HCT116 (cell line): ENCODE data around the gene PDE4A. TPM values are rescaled to one million over a fixed set of nuclear protein-coding genes. Genes with fewer than 3 reads are reported as not detected.
A peak's percentile ranks its signal among the peaks of the same experiment; 100 is the strongest.

Experiments used
- ATAC-seq: fragments of 200-7000 bp; cut with Tn5 transposase; 2 replicates; pipeline ENCODE4 v1.9.1; 2020; ENCODE audit warnings: mild to moderate bottlenecking, moderate library complexity
- BruUV-seq: library from RNA; stranded (reverse); fragments of 400-500 nt; replicated peaks from 2 replicates; lab custom pipeline; 2021; lab: Mats Ljungman, UMichigan
- CTCF ChIA-PET: fragments of 300-600 bp; sonication (Branson Sonifier 250); formaldehyde crosslinking; loops from one replicate; lab custom pipeline; 2021; ENCODE audit warnings: antibody characterized with exemption; lab: Charles Lee
- POLR2A ChIA-PET: fragments of 300-600, 350-600 bp; sonication (Branson Sonifier 250); formaldehyde crosslinking; loops from one replicate; lab custom pipeline; 2021; ENCODE audit warnings: antibody characterized with exemption; lab: Charles Lee
- RAD21 ChIA-PET, 2 experiments: fragments of 300-600 bp; sonication (Branson Sonifier 250); formaldehyde crosslinking; loops; one replicate each; lab custom pipeline; 2023; ENCODE audit warnings: low total read pairs in 2 of 2; ENCODE audit not compliant: uncharacterized antibody in 2 of 2, unreplicated experiment in 2 of 2, low non-redundant PET in 1 of 2; lab: Charles Lee
- DNase-seq: peaks from one replicate; pipeline ENCODE4 v3.0.0-alpha.2; 2010; ENCODE audit warnings: low read depth, low spot score
- H2AFZ ChIP-seq: fragments of 200-600 bp; shearing (Covaris generic), sonication (generic); 2 replicates; pipeline ENCODE4 v1.6.1; 2017; ENCODE audit warnings: low read depth, mixed run types, mixed read lengths, antibody characterized with exemption, low read length; ENCODE audit not compliant: poor library complexity, severe bottlenecking
- H3K27ac ChIP-seq: 2 replicates; pipeline ENCODE4 v1.5.1; 2012; ENCODE audit warnings: low read depth, low read length
- H3K27me3 ChIP-seq: fragments of 200-600 bp; sonication (generic); 2 replicates; pipeline ENCODE4 v1.6.1; 2016; ENCODE audit warnings: mixed run types, low read length, mixed read lengths; ENCODE audit not compliant: insufficient read depth
- H3K36me3 ChIP-seq, 2 experiments: fragments of 200-500 bp in 1 of 2; fragments of 200-600 bp in 1 of 2; sonication (Bioruptor generic) in 1 of 2; sonication (generic) in 1 of 2; 2 replicates each; pipeline versions ENCODE4 v1.5.1 to v1.6.1; 2014 to 2016; ENCODE audit warnings: low read length in 2 of 2, inconsistent platforms in 1 of 2, mixed read lengths in 1 of 2, mixed run types in 1 of 2; ENCODE audit not compliant: insufficient read depth in 2 of 2, control insufficient read depth in 1 of 2
- H3K4me1 ChIP-seq, 2 experiments: fragments of 200-600 bp in 1 of 2; sonication (generic) in 1 of 2; 2 replicates each; pipeline versions ENCODE4 v1.5.1 to v1.6.1; 2012 to 2017; ENCODE audit warnings: low read length in 2 of 2, inconsistent platforms in 1 of 2, mild to moderate bottlenecking in 1 of 2, mixed read lengths in 1 of 2, mixed run types in 1 of 2, moderate library complexity in 1 of 2; ENCODE audit not compliant: insufficient read depth in 2 of 2, control insufficient read depth in 1 of 2
- H3K4me2 ChIP-seq: fragments of 200-600 bp; sonication (generic); 2 replicates; pipeline ENCODE4 v1.6.1; 2017; ENCODE audit warnings: mixed run types, low read length, mixed read lengths
- H3K4me3 ChIP-seq, 2 experiments: fragments of 200-600 bp in 1 of 2; sonication (generic) in 1 of 2; replicated peaks in 1 of 2; 2 replicates each; pipeline ENCODE4 v1.5.1; 2011 to 2016; ENCODE audit warnings: low read length in 2 of 2, control low read depth in 1 of 2, low read depth in 1 of 2, mild to moderate bottlenecking in 1 of 2, mixed read lengths in 1 of 2, mixed run types in 1 of 2
- H3K79me2 ChIP-seq: fragments of 200-600 bp; sonication (generic); 2 replicates; pipeline ENCODE4 v1.6.1; 2017; ENCODE audit warnings: mild to moderate bottlenecking, mixed run types, low read length, moderate library complexity, mixed read lengths; ENCODE audit not compliant: insufficient read depth
- H3K9ac ChIP-seq: fragments of 200-600 bp; sonication (generic); 2 replicates; pipeline ENCODE4 v1.6.1; 2016; ENCODE audit warnings: low read length, mixed read lengths
- H3K9me2 ChIP-seq: fragments of 200-600 bp; sonication (generic), shearing (Covaris generic); 2 replicates; pipeline ENCODE4 v1.6.1; 2017; ENCODE audit warnings: mixed run types, mild to moderate bottlenecking, moderate library complexity; ENCODE audit not compliant: insufficient read depth
- H3K9me3 ChIP-seq, 2 experiments: fragments of 200-500 bp in 1 of 2; fragments of 200-600 bp in 1 of 2; sonication (Bioruptor generic) in 1 of 2; sonication (generic) in 1 of 2; 2 replicates each; pipeline ENCODE4 v1.6.1; 2014 to 2017; ENCODE audit warnings: low read length in 2 of 2, mixed read lengths in 2 of 2, inconsistent platforms in 1 of 2, low read depth in 1 of 2, mild to moderate bottlenecking in 1 of 2, mixed run types in 1 of 2, moderate library complexity in 1 of 2; ENCODE audit not compliant: control insufficient read depth in 1 of 2, insufficient read depth in 1 of 2
- H4K20me1 ChIP-seq: fragments of 200-600 bp; sonication (generic), shearing (Covaris generic); 2 replicates; pipeline ENCODE4 v1.6.1; 2017; ENCODE audit warnings: mixed run types, mild to moderate bottlenecking, moderate library complexity; ENCODE audit not compliant: insufficient read depth
- ATF3 ChIP-seq: IDR thresholded peaks from 2 replicates; pipeline ENCODE4 v1.6.1; 2012
- EGR1 ChIP-seq: IDR thresholded peaks from 2 replicates; pipeline ENCODE4 v1.6.1; 2012; ENCODE audit warnings: low read depth
- EZH2phosphoT487 ChIP-seq: fragments of 200-600 bp; IDR thresholded peaks from 2 replicates; pipeline ENCODE4 v1.6.1; 2018; ENCODE audit warnings: antibody characterized with exemption, borderline replicate concordance
- POLR2AphosphoS5 ChIP-seq: IDR thresholded peaks from 2 replicates; pipeline ENCODE4 v1.6.1; 2011; ENCODE audit warnings: mild to moderate bottlenecking, low read depth, low read length, moderate library complexity
- TCF7L2 ChIP-seq: IDR thresholded peaks from 2 replicates; pipeline ENCODE4 v1.7.0; 2011; ENCODE audit warnings: borderline replicate concordance, inconsistent platforms; ENCODE audit not compliant: insufficient read depth, insufficient read length; ENCODE audit errors: extremely low read depth
- intact Hi-C: fragments of 100-400 bp; cut with micrococcal nuclease; formaldehyde crosslinking; loops from 2 replicates; pipeline ENCODE4 v1.10.0; 2022
- total RNA-seq: library from RNA; stranded (reverse); gene quantifications from one replicate; pipeline ENCODE4 v1.2.1, GENCODE V29; 2021; ENCODE audit not compliant: unreplicated experiment

The PDE4A gene
- total RNA-seq, 1 experiment from 2014 or later: 33.7 TPM

GRCh38 chr19:10517361-10517759, 97.0 kb downstream of the PDE4A start, which contains the start of gene S1PR5:
Gene S1PR5 (minus strand): TSS chr19:10517447. CDS start chr19:10515011, 2,436 bp downstream.
- intact Hi-C loops: no loop called here
- peak within 1 kb of the TSS; percentile 75 for H3K9ac ChIP-seq

GRCh38 chr19:10517760-10518443, 97.6 kb downstream of the PDE4A start:
- Histone ChIP-seq H3K4me2 (peak overlapping the region; percentile 100), H3K9ac (peak overlapping the region; percentile 75), H3K27ac (peak overlapping the region; percentile 64; the same call in 1 of the 2 replicates), H3K36me3 (no peaks in the 10 kb centered on the region), H3K9me2 (no peaks in the 10 kb centered on the region), H3K4me1 (peaks cover 16 to 45% of the 10 kb centered on the region in 2 experiments; a peak in 3 of 4 replicates), H2AFZ (peak overlapping the region; percentile 87), H3K9me3 (no peaks in the 10 kb centered on the region), H3K79me2 (no peaks in the 10 kb centered on the region), H4K20me1 (no peaks in the 10 kb centered on the region), H3K27me3 (no peaks in the 10 kb centered on the region), H3K4me3 (peak overlapping the region; percentile 64 to 82)
- BruUV-seq: no TSS peak
- intact Hi-C loops: no loop called here
- peak; percentile 73 for ATAC-seq
- TF ChIP-seq ATF3: no peak
- TF ChIP-seq EGR1: peak; percentile 54; the same call in 1 of the 2 replicates
- peak; percentile 11; the same call in 1 of the 2 replicates for TF ChIP-seq POLR2AphosphoS5
- no peak for DNase-seq
- RAD21 ChIA-PET: no interaction called here
- POLR2A ChIA-PET: interaction anchor here (0.6 to 0.9 kb wide), 2 partner anchors 10 kb away, joined by 3 to 4 read pairs; no protein-coding TSS in a partner anchor
- CTCF ChIA-PET: interaction anchor here (0.6 to 1.1 kb wide), 6 partner anchors 10 to 381 kb away, joined by 3 read pairs; partner anchors contain the start of gene KRI1

More at GRCh38 chr19:10517361-10517759, 97.0 kb downstream of the PDE4A start, which contains the start of gene S1PR5:
- peak within 1 kb of the TSS; percentile 64; the same call in 1 of the 2 replicates for H3K27ac ChIP-seq
- BruUV-seq: no TSS peak
- DNase-seq: no peak
- H3K79me2 ChIP-seq: no peaks in the 10 kb centered on the region
- peak within 1 kb of the TSS; percentile 64 to 82 for H3K4me3 ChIP-seq
- H4K20me1 ChIP-seq: no peaks in the 10 kb centered on the region
- ChIA-PET CTCF (interaction anchor here (0.6 to 1.1 kb wide), 4 partner anchors 9 to 49 kb away, joined by 3 read pairs; partner anchors contain the start of gene KRI1), RAD21 (no interaction called here), POLR2A (interaction anchor here (0.9 kb wide), 1 partner anchor 10 kb away, joined by 4 read pairs; no protein-coding TSS in a partner anchor)
- no peaks in the 10 kb centered on the region for H3K9me2 ChIP-seq
- H3K36me3 ChIP-seq: no peaks in the 10 kb centered on the region
- H2AFZ ChIP-seq: peak within 1 kb of the TSS; percentile 87
- TF ChIP-seq EZH2phosphoT487 (no peak), EGR1 (peak; percentile 27; the same call in 1 of the 2 replicates), POLR2AphosphoS5 (peak; percentile 57), TCF7L2 (no peak)
- peaks cover 16 to 45% of the 10 kb centered on the region in 2 experiments; a peak in 3 of 4 replicates for H3K4me1 ChIP-seq
- ATAC-seq: peak; percentile 85
- H3K9me3 ChIP-seq: no peaks in the 10 kb centered on the region
- H3K27me3 ChIP-seq: no peaks in the 10 kb centered on the region
- peak within 1 kb of the TSS; percentile 100 for H3K4me2 ChIP-seq
